Umbilical cord (tissue), 2 donors: ENCODE data around the gene HYDIN. TPM values are rescaled to one million over a fixed set of nuclear protein-coding genes. Genes with fewer than 3 reads are reported as not detected.
A peak's percentile ranks its signal among the peaks of the same experiment; 100 is the strongest.

ENCODE experiments used
- DNase-seq: peaks from one replicate; pipeline ENCODE4 v3.0.0-alpha.2; 2015; ENCODE audit warnings: low spot score
- total RNA-seq: library from RNA; depleted of rRNA; stranded (reverse); fragments of >200 nt; gene quantifications from one replicate; pipeline ENCODE4 v1.2.3, GENCODE V29; 2014; ENCODE audit warnings: low replicate concordance; ENCODE audit not compliant: insufficient read depth

Gene HYDIN
- 8.2 TPM for total RNA-seq

DNA sequence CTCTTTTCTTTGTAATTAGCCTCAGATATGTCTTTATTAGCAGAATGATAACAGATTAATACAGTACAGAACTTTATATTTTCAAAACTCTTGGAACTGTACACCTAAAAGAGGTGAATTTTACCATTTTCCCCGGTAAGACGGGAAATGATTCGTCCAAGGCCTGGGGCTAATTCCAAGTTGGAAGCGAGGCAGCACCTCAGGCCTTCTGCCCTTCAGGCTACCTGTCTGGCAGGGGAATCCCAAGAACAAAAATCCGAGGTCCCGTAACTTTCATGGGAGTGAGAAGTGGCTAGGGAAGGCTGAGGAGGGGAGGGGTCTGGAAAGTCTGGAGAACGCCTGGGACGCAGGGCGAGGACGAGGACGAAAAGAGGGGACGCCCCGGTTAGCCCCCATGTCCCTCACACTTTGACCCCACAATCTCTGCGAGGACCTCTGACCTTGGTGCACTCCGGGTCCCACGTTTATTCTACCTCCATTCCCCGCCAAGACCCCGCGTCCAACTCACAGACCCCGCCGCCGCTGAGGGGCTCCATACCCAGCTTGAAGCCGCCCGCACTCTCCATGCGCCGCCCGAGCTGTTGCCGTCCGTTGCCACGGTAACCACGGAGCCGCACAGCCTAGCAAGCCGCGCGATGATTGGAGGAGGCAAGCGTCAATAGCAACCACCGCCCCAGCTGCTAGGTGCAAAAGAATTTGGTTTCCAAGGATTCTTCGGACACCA, at the start of gene HYDIN:
HYDIN (minus strand) TSS at position 601 of the 724 bp plus-strand sequence. CDS start 43,827 bp downstream, outside the sequence.
- DNase-seq, result peak; percentile 54

DNA sequence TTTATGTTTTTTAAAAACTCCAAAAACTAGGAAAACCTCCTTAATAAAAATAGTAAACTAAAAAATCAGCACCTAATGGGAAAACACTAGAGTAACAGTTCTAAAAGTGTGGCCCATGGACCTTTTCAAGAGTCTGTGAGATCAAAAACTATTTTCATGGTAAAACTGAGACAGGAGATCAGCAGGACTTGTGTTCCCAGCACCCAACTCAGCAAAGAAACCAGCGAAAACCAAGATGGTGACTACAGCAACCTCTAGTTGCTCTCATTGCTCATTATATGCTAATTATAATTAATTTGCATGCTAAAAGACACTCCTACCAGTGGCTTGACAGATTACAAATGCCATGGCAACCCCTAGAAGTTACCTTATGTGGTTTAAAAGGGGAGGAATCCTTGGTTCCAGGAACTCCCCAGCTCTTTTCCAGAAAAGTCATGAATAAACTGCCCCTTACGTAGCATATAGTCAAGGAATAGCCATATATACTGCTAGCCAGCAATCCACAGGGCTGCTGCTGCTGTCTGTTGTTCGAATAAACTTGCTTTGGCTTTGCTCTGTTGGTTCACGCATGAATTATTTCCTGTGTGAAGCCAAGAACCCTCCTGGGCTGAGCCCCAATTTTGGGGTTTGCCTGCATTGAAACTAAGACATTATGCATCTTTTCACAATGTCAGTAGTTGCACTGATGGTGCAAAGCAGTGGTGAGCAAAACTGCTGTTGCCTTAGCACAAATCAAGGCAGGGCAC, 46.2 kb upstream of the HYDIN start:
- DNase-seq, result no peak

DNA sequence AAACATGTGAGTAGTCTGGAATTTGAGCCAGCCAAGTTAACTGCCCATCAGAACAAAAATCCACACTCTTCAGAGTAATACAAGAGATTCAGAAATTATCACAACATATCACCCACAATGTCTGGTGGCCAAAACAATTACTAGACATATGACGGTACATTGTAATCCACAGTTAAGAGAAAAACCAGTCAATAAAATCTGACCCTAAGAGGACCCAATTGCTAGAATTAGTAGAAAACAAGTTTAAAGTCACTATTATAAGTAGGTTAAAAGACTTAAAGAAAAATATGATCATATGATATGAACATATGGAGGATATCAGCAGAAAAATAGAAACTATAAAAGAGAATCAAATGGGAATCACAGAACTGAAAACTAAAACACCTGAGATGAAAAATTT, 42.9 kb upstream of the HYDIN start:
- no peak for DNase-seq

DNA sequence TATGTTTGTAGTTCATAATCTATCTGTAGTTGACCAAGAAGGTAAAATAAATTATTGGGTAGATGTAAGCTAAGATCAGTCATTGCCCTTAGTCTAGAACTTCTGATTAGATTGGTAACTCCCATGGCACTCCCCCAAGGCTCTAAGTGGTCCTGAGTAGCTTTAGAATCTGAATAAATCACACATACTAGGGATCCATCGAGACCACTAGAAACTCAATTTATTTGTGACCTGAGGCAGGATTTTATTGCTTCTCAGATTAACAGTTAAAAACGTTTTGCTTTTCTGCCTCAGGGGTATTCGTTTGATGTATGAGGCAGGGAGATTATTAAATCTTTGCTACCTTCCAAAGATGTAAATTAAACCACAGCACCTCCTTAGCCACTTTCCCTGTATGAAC, 33.8 kb upstream of the HYDIN start:
- DNase-seq, result no peak

DNA sequence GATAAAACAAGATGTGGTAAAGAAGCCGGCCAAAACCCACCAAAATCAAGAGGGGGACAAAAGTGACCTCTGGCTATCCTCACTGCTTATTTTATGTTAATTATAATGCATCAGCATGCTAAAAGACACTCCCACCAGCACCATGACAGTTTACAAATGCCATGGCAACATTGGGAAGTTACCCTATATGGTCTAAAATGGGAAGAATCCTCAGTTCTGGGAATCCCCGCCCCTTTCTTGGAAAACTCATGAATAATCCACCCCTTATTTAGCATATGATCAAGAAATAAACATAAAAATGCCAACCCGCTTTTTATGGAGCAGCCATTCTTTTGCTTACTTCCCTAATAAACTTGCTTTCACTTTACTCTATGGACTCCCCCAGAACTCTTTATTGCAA, 33.1 kb upstream of the HYDIN start:
- no peak for DNase-seq

DNA sequence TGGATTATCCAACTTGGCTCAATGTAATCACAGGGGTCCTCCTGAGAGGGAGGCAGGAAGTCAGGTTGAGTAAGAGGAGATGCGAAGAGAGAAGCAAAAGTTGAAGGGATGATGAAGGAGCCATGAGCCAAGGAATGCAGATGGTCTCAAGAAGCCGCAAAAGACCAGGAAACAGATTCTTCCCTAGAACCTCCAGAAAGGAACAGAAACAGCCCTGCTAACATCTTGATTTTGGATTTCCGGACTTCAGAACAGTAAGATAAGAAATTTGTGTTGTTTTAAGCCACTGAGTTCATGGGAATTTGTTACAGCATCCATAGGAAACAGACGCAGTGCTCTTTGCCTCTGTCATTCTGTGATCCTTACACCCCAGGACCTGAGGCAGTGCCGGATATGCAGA, 31.9 kb upstream of the HYDIN start:
- DNase-seq, result no peak

DNA sequence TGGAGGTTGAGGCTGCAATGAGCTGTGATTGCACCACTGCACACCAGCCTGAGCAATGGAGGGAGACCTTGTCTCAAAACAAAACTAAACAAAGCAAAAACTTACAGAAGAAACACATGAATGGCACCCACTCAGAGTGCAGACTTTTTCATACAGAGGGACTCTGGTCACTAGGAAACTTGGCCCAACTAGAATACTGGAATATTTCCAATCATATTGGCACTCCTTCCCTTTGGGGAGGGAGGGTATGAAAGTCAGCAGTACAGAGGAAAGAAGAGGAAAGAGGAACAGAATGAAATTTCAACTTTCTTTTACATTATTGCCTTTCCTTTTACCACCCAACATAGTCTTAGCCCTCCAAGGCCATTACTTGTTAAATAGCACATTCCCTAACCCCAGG, 30.5 kb upstream of the HYDIN start:
- no peak for DNase-seq

DNA sequence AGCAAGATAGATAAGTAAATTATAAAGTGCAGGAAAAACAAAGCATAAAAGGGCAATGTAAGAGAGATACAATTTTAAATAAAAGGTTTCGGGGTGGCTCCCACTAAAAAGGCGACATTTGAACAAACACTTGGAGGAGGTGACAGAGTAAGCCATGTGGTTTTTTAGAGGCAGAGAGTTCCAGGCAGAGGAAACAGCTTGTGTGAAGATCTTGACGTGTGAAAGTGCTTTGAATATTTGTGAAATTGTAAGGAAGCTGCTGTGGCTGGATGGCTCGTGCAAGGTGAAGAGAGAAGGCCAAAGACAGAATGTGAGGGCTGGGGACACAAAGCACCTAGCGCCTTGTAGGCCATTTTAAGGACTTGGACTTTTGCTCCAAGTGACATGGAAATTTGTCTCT, 28.6 kb upstream of the HYDIN start:
- no peak for DNase-seq

DNA sequence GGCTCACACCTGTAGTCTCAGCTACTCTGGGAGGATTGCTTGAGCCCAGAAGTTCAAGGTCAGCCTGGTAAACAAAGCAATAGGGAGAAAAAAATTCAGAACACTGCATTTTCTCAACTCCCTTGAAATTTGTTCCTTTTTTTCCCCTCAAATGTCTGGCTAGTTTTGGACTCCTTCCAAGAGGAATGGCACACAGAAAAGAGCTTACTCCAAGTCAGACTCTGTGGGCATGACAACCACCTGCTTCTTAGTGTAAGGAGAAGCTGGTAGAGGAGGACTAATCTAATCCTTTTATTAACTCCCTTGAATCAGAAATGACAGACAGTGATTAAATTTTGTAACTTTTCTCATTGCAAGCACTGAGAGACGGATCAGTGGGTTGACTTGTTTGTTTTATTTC, 27.9 kb upstream of the HYDIN start:
- DNase-seq, result no peak

DNA sequence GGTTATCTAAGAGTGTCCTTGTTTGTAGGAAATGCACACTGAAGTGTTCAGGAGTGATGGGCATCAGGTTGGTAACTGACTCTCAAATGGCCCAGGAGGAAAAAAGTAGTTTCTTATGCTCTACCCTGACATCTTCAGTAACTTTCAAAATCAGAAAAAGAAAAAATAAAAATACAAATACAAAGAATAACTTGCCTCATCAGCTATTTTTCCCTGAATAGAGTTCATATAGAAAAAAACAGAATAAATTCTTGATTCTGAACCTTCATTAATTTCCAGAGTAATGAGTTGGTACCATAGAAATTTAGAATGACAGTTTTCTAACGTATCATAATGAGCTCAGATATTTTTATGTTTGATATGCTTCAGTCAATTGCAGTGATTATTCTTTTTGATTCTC, 27.2 kb upstream of the HYDIN start:
- DNase-seq, result no peak

DNA sequence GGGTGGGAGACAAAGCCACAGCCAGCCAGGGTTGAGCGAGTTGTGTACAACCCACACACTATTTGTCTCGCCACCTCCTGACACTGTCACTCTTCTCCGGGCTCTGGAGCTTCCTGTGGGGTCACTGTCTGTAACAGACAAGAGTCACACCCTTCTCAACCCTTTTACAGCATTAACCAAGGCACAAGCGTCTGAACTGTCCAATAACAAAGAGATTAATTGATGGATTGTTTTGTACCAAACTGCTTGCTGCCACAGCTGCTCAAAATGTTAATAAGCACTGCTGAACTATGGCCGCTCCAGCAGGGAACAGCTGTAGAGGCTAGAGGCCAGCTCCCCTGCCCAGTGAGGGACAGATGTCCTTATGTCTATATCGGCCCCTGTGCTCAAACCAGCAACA, 25.2 kb upstream of the HYDIN start:
- DNase-seq, result no peak

DNA sequence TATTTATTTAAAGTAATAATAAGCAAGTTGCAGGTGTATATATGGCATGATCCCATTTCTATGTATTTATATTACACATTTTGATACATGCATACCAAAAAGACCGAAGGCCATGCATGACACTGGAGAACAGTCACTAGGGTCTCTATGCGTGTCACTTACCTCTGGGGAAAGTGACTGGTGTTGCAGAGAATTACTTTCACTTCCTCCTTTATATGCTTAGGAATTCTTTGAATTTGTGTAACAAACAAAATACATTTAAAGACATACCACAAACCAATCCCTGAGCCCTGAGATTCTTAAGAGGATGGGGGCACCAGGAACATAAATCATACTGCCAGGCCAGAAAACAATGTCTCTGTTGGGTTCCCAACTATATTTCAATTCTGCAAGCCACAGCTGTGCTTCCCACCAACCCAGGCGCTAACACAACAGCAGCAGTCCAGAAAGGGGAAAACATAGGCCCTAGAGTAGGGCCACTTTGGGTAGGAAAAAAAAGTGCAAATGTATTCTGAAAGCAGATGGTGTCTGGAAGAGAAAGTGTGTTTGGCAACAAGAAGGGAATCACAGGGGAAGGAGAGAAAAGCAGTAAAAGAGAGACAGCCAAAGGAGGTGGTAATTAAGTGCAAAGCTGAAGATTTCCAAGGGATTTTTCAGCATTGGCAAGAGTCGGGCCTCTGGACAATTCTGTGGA, 24.5 kb upstream of the HYDIN start:
- no peak for DNase-seq

DNA sequence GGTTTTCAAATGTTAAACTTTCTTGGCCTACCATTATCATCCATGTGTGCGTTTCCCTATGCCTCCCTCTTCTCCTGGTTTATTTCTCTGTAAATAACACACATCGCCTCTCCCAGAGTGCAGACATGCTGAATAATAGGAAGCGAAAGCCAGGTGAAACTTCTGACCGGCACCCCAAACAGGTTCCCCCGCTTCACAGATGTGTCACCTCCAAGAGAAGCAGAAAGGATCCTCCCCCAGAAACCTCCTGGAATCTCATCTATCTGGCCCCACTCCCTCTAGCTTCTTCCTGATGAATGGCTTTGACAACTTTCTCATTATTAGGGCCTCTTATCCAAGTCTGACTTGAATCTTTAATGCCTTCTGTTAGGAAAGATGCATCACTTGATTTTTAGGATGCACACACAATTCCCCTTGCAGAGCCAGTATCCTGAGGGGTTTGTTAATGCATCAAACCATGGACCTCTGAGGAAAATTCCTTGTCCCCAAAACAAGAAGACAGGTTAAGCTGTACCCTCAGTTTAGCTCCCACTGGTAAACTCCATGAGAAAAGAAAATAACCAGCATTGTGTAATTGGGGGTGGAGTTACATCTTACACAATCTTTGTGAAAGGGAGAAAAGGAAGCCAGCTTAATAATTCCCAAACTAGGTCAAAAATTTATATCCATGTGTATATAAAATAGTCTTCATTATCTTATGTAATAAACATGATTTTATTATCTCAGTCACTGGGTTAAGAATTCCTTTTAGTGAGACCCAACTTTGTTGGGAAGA, 20.1 kb upstream of the HYDIN start:
- peak; percentile 28 for DNase-seq

DNA sequence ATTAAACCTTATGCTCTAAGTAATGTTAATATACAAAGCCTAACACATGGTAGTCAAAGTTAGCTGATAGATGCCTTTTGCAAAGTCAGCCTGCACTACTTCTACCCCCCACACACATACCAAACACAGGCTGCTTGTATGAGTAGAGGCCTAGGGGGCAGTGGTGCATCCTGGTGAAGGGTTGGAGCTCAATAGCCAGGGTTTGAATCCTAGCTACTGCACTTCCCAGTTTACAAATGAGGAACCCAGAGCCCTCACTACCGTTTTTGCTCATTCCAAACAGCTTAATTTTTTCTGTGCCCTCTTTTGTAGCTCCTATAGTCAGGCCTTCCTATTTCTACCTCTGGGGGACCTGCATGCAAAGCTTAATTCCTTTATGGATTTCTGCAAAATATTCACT, 18.9 kb upstream of the HYDIN start:
- peak; percentile 6 for DNase-seq

DNA sequence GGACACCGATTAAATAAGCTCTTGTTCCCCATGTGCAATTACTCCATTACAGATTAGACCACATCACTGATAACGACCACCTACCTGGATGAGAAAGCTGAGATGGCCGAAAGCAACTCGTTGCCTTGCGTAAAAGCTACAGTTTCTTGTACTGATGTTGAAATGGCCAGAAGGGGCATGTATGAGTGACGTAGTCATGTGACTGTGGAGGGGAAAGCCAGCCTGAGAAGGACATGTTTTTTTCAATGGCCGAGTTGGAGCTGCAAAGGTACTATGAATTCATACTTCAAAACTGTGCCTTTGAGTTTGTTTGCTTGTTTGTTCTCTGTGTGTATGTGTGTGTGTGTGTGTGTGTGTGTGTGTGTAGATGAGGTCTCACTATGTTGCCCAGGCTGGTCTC, 17.0 kb upstream of the HYDIN start:
- DNase-seq, result no peak

DNA sequence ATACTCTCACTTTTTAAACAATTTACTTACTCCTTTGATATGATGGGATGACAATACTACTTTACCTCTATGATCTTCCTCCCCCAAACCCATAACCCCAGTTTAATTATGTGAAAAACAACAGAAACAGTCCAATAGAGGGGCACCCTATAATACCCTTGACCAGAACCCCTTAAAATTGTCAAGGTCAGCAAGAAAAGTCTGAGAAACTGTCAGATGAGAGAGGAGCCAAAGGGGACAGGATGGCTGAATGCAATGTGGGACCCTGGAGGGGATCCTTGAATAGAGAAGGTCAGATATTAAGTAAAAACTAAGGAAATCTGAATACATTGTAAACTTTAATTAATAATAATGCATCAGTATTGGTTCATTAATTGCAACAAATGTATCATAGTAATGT, 15.8 kb upstream of the HYDIN start:
- DNase-seq, result no peak

DNA sequence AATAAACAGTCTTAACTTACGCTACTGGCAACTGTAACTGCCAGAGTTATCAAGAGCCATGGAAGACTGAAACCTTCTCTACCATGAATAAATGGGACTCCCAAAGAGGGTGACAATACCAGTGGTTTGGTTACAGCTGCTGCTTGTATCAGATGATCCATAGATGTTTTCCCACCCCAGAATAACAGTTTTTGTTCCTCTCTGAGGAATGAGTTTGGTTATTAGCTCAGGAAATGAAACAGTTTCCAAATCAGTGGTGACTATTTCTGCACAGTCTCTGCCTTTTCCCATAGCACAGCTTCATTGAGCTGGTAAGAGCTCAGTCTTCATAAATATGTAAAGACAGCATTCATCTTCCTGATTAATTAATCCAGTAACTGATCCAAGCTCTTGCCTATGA, 14.0 kb upstream of the HYDIN start:
- no peak for DNase-seq

DNA sequence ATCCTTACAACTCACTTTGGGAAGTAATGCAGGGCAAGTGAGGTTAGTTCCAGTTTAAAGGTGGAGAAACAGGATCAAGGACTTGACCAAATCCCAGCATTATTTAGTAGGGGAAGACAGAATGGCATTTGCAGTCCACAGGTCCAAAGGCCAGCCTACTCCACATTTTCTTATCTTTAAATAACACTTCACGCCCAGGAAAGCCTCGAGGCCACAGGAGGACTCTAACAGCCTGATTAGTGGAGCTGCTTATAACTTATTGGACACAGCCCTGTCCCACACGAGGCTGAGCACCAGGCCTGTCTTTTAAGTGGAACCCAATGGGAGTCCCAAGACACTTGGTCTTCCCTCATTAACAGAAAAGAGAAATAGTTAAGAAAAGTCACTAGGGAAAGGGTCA, 12.1 kb upstream of the HYDIN start:
- DNase-seq, result no peak

DNA sequence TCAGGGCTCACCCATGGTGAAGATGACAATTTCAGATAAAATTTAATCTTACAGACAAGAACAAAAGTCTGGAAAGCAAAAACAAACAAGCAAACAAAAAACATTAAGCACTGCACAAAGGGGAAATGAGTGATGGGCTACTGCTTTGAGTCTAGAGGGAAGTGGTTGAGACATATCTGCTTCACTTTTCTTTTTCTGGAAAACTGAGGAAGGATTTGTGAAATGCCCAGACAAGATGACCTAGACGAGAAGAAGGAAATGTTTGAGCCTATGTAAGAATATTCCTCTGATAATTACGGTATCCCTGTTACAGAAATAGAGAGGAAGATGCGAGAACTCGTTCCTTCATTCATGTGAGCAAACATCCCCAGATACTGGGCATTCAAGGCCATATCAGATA, 11.5 kb upstream of the HYDIN start:
- no peak for DNase-seq

DNA sequence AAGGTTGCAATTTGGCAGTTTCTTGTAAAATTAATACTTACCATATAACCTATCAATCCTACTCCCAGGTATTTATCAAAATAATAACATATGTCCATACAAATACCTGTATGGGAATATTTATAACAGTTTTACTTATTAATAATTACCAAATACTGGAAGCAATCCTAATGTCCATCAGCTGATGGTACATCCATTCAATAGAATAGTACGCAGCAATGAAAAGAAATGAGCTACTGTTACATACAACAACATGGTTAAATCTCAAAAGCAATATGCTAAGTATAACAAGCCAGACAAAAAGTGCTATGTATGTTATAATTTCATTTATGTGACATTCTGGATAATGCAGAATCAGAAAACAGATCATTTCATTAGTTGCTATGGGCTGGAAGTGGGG, 1.2 kb downstream of the HYDIN start:
- no peak for DNase-seq

DNA sequence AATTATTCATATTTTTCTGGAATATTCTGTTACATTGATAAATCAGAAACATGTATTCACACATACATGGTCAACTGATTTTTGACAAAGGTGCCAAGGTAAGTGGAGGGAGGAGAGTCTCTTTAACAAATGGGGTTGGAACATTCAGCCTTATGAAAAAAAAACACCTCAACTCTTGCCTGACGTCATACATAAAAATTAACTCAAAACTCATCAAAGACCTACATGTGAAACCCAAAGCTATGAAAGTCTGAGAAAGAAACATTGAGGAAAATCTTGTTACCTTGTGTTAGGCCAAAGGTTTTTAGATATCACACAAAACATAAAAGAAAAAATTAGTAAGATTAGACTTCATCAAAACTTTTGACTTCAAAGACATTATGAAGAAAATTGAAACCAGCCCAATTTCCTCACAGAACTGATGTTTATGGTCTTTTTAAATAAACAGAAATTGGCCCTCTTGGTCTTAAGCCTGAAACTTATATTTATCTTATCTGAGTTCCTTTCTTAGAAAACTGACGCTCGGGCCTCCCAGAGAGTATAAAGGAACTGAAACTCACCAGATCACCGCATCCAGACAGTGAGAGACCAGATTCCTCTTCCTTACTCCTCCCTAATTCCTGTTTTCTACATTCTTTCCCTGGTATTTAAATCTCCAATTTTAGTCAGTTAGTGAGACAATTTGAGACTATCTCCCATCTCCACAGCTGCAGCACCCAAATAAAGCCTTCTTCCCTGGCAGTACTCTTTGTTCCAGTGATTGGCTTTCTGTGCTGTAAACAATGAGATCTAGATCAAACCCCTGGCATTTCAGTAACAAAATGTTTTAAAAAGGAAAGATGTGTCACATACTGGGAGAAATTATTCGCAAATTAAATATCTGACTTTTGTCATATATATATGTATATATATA, 4.0 kb downstream of the HYDIN start:
- no peak for DNase-seq
